ENCODE data around the gene RIMKLB.
"Not testable (repeated sequence)": the region's sequence is repeated elsewhere in the genome, so short reads cannot be mapped to it uniquely, and the experiment has no call there.

Gene RIMKLB

GRCh38 chr12:8771072-8771471 is 73.3 kb downstream of the RIMKLB start:
- no peak for DNase-seq (ENCODE audit: low read depth in 2 of 2, low spot score in 1 of 2)

- DNase-seq (ENCODE audit: low read depth in 2 of 2, low spot score in 1 of 2), result no peak
These were observed 75.7 kb downstream of the RIMKLB start for GRCh38 chr12:8773461-8773860.

- no peak for DNase-seq (ENCODE audit: low read depth in 2 of 2, low spot score in 1 of 2)
These were observed 81.5 kb downstream of the RIMKLB start for GRCh38 chr12:8779281-8779680.

GRCh38 chr12:8779862-8780261 is 82.1 kb downstream of the RIMKLB start:
- DNase-seq (ENCODE audit: low read depth in 2 of 2, low spot score in 1 of 2), result no peak

GRCh38 chr12:8780389-8780788 is 82.6 kb downstream of the RIMKLB start:
- no peak for DNase-seq (ENCODE audit: low read depth in 2 of 2, low spot score in 1 of 2)

- no peak for DNase-seq (ENCODE audit: low read depth in 2 of 2, low spot score in 1 of 2)
These were observed 83.8 kb downstream of the RIMKLB start for GRCh38 chr12:8781381-8782127.

- DNase-seq (ENCODE audit: low read depth in 2 of 2, low spot score in 1 of 2), result no peak
These were observed 86.6 kb downstream of the RIMKLB start for GRCh38 chr12:8784290-8784888.

GRCh38 chr12:8785499-8785898 is 87.7 kb downstream of the RIMKLB start:
- DNase-seq (ENCODE audit: low read depth in 2 of 2, low spot score in 1 of 2), result no peak

- not testable (repeated sequence) for DNase-seq (ENCODE audit: low read depth in 2 of 2, low spot score in 1 of 2)
These were observed 89.4 kb downstream of the RIMKLB start for GRCh38 chr12:8787206-8787605.

GRCh38 chr12:8788706-8789105 is 90.9 kb downstream of the RIMKLB start:
- DNase-seq (ENCODE audit: low read depth in 2 of 2, low spot score in 1 of 2), result not testable (repeated sequence)

- DNase-seq (ENCODE audit: low read depth in 2 of 2, low spot score in 1 of 2), result not testable (repeated sequence)
These were observed 91.7 kb downstream of the RIMKLB start for GRCh38 chr12:8789341-8790013.

- not testable (repeated sequence) for DNase-seq (ENCODE audit: low read depth in 2 of 2, low spot score in 1 of 2)
These were observed 95.4 kb downstream of the RIMKLB start for GRCh38 chr12:8793226-8793625.

GRCh38 chr12:8794611-8795010 is 96.8 kb downstream of the RIMKLB start:
- DNase-seq (ENCODE audit: low read depth in 2 of 2, low spot score in 1 of 2), result not testable (repeated sequence)

- DNase-seq (ENCODE audit: low read depth in 2 of 2, low spot score in 1 of 2), result no peak
These were observed 99.2 kb downstream of the RIMKLB start for GRCh38 chr12:8796831-8797626.

- DNase-seq (ENCODE audit: low read depth in 2 of 2, low spot score in 1 of 2), result not testable (repeated sequence)
These were observed 103.4 kb downstream of the RIMKLB start for GRCh38 chr12:8801213-8801612.

- DNase-seq (ENCODE audit: low read depth in 2 of 2, low spot score in 1 of 2), result not testable (repeated sequence)
These were observed 107.0 kb downstream of the RIMKLB start for GRCh38 chr12:8804833-8805232.

GRCh38 chr12:8805487-8805886 is 107.7 kb downstream of the RIMKLB start:
- DNase-seq (ENCODE audit: low read depth in 2 of 2, low spot score in 1 of 2), result not testable (repeated sequence)

- not testable (repeated sequence) for DNase-seq (ENCODE audit: low read depth in 2 of 2, low spot score in 1 of 2)
These were observed 109.3 kb downstream of the RIMKLB start for GRCh38 chr12:8807084-8807483.

GRCh38 chr12:8810112-8810511 is 112.3 kb downstream of the RIMKLB start:
- not testable (repeated sequence) for DNase-seq (ENCODE audit: low read depth in 2 of 2, low spot score in 1 of 2)

GRCh38 chr12:8813572-8814357 is 116.0 kb downstream of the RIMKLB start:
- no peak for DNase-seq (ENCODE audit: low read depth in 2 of 2, low spot score in 1 of 2)

All from stimulated activated CD8-positive, alpha-beta memory T cell treated with anti-CD3 and anti-CD28 coated beads, Interleukin-4, amount 100 ng/mL, for 4 hours (primary cell).